ENCODE data around the gene CCDC181.

DNA sequence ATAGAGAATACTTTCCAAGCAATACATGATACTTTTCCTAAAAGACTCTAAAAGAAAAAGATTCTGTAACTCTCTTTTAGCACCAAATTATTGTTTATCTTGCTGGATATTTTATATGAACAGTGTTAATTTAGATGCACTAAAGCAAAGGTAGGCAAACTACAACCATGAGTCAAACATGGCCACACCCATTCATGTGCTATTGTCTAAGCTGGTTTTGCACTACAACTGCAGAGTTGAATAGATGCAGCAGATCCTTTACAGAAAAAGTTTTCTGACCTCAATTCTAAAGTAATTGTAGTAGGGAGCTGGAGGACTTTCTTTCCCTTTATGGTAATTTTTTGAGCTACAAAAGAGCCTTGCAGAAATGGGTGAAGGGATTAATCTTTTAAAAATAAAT, 39.9 kb downstream of the CCDC181 start:
- TF ChIP-seq POLR2AphosphoS5 (IDR thresholded peaks at IDR 0.05; ENCODE audit: borderline replicate concordance, low read depth, low read length) (no peak), EZH2 (IDR thresholded peaks at IDR 0.05) (no peak), FOXP2 (optimal IDR thresholded peaks at IDR 0.05; ENCODE audit: control extremely low read depth, extremely low read length, insufficient read depth) (no peak)
